ENCODE data around the gene AKNAD1.
"Not testable (repeated sequence)": the region's sequence is repeated elsewhere in the genome, so short reads cannot be mapped to it uniquely, and the experiment has no call there.

The AKNAD1 gene

DNA sequence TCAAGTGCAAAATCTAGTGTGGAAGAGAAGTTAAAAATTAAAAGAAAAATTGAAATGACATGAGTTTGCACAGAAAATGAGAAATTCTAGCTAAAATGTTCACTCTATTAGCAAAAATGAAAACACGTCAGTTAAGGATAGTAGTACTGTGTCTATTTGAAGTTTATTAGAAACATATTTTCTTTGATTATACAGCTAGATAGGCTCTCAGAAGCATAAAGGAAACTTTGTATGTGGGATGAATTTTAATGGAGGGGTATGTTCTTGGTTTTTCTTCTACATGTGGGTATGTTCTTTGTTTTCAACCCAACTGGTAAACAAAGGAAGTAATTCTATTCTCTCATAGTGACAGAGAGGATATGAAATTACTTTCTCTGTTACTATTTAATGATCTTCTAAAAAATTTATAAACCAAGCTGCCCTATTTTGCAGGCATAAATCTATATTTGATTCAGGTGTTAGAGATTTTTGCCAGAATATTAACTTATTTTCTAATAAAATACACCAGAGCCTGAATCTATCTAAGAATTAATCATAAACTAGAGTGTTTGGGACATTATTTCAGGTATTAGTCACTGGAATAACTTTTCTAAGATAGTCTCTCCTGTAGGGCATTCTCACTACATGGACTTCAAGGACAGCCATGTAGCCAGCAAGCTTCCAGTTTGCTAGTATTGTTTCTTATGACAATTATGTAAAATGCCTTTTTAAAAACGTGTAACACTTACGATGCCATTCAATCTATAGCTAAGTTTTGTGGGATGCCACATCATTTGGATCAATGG, 35.7 kb upstream of the AKNAD1 start:
- TF ChIP-seq, protein P1, sequence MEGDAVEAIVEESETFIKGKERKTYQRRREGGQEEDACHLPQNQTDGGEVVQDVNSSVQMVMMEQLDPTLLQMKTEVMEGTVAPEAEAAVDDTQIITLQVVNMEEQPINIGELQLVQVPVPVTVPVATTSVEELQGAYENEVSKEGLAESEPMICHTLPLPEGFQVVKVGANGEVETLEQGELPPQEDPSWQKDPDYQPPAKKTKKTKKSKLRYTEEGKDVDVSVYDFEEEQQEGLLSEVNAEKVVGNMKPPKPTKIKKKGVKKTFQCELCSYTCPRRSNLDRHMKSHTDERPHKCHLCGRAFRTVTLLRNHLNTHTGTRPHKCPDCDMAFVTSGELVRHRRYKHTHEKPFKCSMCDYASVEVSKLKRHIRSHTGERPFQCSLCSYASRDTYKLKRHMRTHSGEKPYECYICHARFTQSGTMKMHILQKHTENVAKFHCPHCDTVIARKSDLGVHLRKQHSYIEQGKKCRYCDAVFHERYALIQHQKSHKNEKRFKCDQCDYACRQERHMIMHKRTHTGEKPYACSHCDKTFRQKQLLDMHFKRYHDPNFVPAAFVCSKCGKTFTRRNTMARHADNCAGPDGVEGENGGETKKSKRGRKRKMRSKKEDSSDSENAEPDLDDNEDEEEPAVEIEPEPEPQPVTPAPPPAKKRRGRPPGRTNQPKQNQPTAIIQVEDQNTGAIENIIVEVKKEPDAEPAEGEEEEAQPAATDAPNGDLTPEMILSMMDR (IDR thresholded peaks at IDR 0.05; ENCODE audit: low read depth, low read length, missing control alignments), result no peak
- no peak for DNase-seq (ENCODE audit: extremely low read depth, low read depth)
- no peak overlapping the region for H3K4me3 ChIP-seq (replicated peaks; ENCODE audit: low read depth, low read length)

DNA sequence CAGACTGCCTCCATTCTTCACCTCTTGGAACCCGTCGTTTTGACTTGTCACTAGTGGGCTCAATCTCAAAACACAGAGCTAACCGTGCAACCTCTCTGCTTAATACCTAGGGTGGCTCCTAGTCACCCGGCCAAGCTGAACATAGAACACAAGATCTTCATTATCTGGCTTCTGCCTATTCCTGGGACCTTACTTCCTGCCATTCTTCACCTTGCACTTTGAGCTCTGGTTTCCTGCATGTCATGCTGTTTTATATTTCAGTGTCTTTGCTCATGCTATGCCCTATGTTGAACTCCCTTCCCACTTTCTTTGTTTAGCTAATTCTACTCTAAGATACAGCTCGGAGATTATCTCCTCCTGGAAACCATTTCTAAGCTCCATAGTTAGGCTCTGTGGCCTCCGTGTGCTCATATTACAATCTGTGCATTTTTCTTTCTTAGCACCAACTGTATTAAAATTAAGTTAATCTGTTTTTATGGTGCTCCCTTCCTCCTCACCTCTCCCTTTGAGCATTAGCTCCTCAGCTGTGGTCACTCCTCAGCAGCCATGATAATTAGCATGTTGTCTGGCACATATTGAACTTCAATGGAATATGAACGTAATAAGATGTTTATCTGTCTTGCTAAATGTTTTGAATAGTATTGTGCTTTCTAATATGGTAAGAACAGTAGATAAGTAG, 33.0 kb upstream of the AKNAD1 start:
- TF ChIP-seq, protein P1 (IDR thresholded peaks at IDR 0.05; ENCODE audit: low read depth, low read length, missing control alignments), result no peak
- no peak overlapping the region for H3K4me3 ChIP-seq (replicated peaks; ENCODE audit: low read depth, low read length)

DNA sequence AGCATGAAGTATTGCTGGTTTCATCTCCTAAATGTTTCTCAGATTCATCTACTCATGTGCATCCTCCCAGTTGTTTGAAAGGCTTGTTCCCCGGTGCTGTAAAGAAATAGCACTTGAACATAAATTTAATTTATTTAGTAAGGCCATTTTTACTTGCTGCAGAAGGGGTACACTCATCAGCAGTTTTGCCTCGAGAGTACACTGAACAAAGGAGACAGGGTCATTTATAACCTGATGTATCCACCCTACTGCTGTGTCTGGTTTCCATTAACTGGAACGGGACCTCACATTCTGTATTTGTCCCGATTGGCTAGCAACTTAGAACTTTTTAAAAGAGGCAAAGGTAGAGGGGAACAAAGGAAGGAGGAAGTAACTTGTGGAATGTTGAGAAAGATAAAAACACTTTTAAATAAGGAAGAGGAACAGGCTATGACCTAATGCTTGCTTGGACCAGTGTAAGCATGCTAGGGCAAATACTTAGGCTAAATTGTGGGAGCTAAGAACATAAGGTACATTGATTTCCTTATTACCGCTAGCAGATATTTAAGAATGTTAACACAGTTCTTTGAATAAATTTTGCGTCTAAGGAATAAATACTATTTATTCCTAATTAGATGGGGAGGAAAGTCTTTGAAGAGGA, 32.2 kb upstream of the AKNAD1 start:
- not testable (repeated sequence) for DNase-seq (ENCODE audit: extremely low read depth, low read depth); H3K4me3 ChIP-seq (replicated peaks; ENCODE audit: low read depth, low read length)

More for the DNA sequence above, 33.0 kb upstream of the AKNAD1 start:
- DNase-seq (ENCODE audit: extremely low read depth, low read depth), result no peak

DNA sequence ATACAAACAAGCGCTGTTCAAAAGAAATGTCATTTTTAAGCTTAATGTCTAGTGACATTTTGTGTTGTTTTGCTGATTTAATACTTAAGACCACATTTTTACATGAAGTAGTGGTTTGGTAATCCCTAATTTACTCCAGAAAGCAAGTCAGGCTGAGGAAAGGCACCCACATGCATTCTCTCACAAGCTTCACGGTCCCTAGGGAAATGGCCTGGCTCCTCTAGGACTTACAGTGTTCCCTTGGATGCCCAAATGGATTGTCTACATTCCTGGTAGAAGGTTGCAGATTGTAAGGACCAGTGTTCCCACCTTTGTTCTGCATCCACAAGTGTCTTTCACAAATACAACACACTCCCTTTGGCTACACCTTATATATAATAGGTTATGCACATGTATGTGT, 29.4 kb upstream of the AKNAD1 start:
- H3K4me3 ChIP-seq (replicated peaks; ENCODE audit: low read depth, low read length), result no peak overlapping the region
- TF ChIP-seq, protein P1 (IDR thresholded peaks at IDR 0.05; ENCODE audit: low read depth, low read length, missing control alignments), result no peak
- no peak for DNase-seq (ENCODE audit: extremely low read depth, low read depth)

DNA sequence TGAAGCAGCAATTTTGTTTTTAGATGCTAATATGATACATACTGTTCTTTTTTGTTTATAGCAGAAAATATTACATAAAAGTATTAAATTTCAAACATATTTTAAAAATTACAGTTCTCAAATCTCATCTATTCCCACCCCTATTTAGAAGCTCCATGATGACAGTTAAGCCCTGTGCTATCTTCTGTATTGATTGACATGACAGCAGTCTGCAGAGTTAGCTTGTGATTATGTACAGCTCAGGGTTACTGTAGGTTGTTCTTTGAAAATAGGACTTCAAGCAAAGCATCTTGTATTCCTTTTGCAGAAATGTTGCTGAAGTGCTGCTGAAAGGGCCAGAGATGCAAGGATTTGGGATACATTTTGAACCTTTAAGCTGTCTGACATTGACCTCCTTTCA, 28.1 kb upstream of the AKNAD1 start:
- TF ChIP-seq, protein P1 (IDR thresholded peaks at IDR 0.05; ENCODE audit: low read depth, low read length, missing control alignments), result no peak
- H3K4me3 ChIP-seq (replicated peaks; ENCODE audit: low read depth, low read length), result no peak overlapping the region
- DNase-seq (ENCODE audit: extremely low read depth, low read depth), result no peak

DNA sequence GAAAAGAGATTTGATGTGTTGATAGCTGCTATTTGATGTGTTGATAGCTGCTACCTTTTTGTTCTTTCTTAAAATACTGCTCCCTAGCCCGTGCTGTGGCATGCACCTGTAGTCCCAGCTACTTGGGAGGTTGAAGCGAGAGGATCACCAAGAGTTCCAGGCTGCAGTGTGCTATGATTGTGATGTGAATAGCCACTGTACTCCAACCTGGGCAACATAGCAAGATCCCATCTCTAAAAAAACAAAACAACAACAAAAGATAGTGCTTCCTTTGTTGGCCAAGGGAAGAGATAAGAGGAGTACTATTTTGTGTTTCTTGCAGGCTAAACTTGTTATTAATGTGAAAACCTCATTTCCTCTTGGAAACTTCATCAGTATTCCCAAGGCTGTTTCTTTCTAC, 25.9 kb upstream of the AKNAD1 start:
- TF ChIP-seq, protein P1 (IDR thresholded peaks at IDR 0.05; ENCODE audit: low read depth, low read length, missing control alignments), result no peak
- DNase-seq (ENCODE audit: extremely low read depth, low read depth), result no peak
- no peak overlapping the region for H3K4me3 ChIP-seq (replicated peaks; ENCODE audit: low read depth, low read length)

DNA sequence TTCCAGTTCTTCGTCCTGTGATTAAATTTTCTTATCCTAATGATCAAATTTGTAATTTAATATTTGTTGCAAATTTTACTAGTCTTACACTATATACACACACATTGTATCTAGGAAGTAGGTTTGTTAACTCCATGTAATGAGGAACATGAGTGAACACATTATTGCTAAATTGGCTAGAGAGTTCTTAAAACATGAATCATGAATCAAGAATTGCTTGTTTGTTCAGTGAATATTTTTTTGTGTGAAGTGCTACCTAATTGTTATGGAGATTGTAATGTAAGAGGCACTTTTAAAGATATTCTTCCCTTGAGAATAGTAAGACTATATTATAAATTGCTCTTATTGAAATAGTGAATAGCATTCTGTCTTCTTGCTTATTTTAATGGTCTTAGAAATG, 24.5 kb upstream of the AKNAD1 start:
- no peak overlapping the region for H3K4me3 ChIP-seq (replicated peaks; ENCODE audit: low read depth, low read length)
- no peak for DNase-seq (ENCODE audit: extremely low read depth, low read depth)
- TF ChIP-seq, protein P1 (IDR thresholded peaks at IDR 0.05; ENCODE audit: low read depth, low read length, missing control alignments), result no peak

Data from HFF-Myc (cell line).